Suprapubic skin (tissue), 4 donors: ENCODE data around the gene TNFAIP2. TPM values are rescaled to one million over a fixed set of nuclear protein-coding genes. Genes with fewer than 3 reads are reported as not detected.

ENCODE experiments used
- DNase-seq, 2 donors: peaks; one replicate each; pipeline ENCODE4 v3.0.0-alpha.2; 2019; ENCODE audit warnings: low spot score in 2 of 2
- H3K27ac ChIP-seq: fragments of 200-600 bp; sonication (generic); one replicate; pipeline ENCODE4 v1.5.1; 2019
- H3K27me3 ChIP-seq: fragments of 200-600 bp; sonication (generic); one replicate; pipeline ENCODE4 v1.5.1; 2019
- H3K36me3 ChIP-seq: fragments of 200-600 bp; sonication (generic); one replicate; pipeline ENCODE4 v1.5.1; 2019
- H3K4me1 ChIP-seq: fragments of 200-600 bp; sonication (generic); one replicate; pipeline ENCODE4 v1.5.1; 2019
- H3K4me3 ChIP-seq: fragments of 200-600 bp; sonication (generic); one replicate; pipeline ENCODE4 v1.5.1; 2019; ENCODE audit warnings: mild to moderate bottlenecking
- H3K9me3 ChIP-seq: fragments of 200-600 bp; sonication (generic); one replicate; pipeline ENCODE4 v1.5.1; 2019
- CTCF ChIP-seq, 2 donors: fragments of 200-600 bp in 1 of 2; fragments of 450-650 bp in 1 of 2; sonication (generic) in 1 of 2; IDR thresholded peaks; one replicate each; pipeline ENCODE4 v1.5.1; 2016 to 2019; ENCODE audit warnings: antibody characterized with exemption in 2 of 2, mild to moderate bottlenecking in 1 of 2, moderate library complexity in 1 of 2
- EP300 ChIP-seq: sonication (generic); formaldehyde crosslinking; IDR thresholded peaks from one replicate; pipeline ENCODE4 v1.6.1; 2017; ENCODE audit warnings: antibody characterized with exemption
- POLR2A ChIP-seq, 2 donors: fragments of 450-650 bp; IDR thresholded peaks; one replicate each; pipeline ENCODE4 v1.6.1; 2017; ENCODE audit warnings: antibody characterized with exemption in 2 of 2, mild to moderate bottlenecking in 2 of 2, moderate library complexity in 2 of 2
- POLR2AphosphoS5 ChIP-seq, 3 donors: sonication (generic); formaldehyde crosslinking; IDR thresholded peaks; one replicate each; pipeline ENCODE4 v1.6.1; 2017; ENCODE audit warnings: antibody characterized with exemption in 3 of 3
- WGBS: methylation state at CpG from one replicate; pipeline ENCODE4 v1.1.5; 2018; 5-methylcytosine and 5-hydroxymethylcytosine counted together
- total RNA-seq, 4 donors: library from RNA; depleted of rRNA; stranded (reverse); fragments of >200 nt; gene quantifications; one replicate each; pipeline ENCODE4 v1.1.0, GENCODE V29; 2016

Gene TNFAIP2
- total RNA-seq, 4 donors from 2014 or later, result 11.9 to 23.3 (median 16.4) TPM

GRCh38 chr14:103123634-103124500 lies 606 bp downstream of the TNFAIP2 start:
- TF ChIP-seq CTCF (IDR thresholded peaks at IDR 0.05) (peak in 1 of 2 donors; percentile 32), EP300 (no peak)
- peaks cover 91% of the 10 kb centered on the region for H3K4me1 ChIP-seq
- WGBS, result 33% methylated on average over 13 of the region's 48 CpGs

DNA sequence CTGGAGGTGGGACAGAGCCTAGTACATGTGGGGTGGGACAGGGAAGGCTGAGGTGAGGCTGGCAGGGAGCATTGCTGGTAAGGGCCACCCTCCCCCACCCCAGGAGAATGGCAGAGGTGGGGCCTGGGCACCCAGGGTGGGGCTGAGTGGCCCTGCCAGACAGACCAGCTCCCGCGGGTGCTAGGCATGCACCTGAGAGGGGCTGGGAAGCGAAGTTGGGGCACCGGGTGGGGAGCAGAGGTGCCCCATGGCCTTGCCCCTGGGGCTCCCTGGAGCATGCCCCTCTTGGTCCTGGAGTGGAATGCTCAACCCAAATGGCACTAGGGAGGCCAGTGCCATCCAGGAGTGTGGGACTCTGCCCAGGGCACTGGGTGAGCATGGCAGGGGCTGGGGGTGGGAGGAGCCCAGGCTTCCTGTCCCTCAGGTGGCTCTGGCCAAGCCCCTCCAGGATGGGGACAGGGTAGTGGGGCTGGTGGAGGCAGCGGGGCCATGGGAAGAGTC lies 1.3 kb downstream of the TNFAIP2 start:
- no peaks in the 10 kb centered on the region for H3K9me3 ChIP-seq
- no peak for DNase-seq
- no peaks in the 10 kb centered on the region for H3K36me3 ChIP-seq
- H3K4me3 ChIP-seq, result peak overlapping the region; percentile 76
- 86% methylated on average over 1 of the region's 5 CpGs for WGBS
- H3K4me1 ChIP-seq, result peaks cover 95% of the 10 kb centered on the region
- no peak for TF ChIP-seq POLR2A (IDR thresholded peaks at IDR 0.05)
- no peak for TF ChIP-seq POLR2AphosphoS5 (IDR thresholded peaks at IDR 0.05)
- TF ChIP-seq CTCF (IDR thresholded peaks at IDR 0.05), result no peak
- TF ChIP-seq EP300, result no peak
- peak overlapping the region; percentile 95 for H3K27ac ChIP-seq
- H3K27me3 ChIP-seq, result peaks cover 10% of the 10 kb centered on the region

More at GRCh38 chr14:103123634-103124500, 606 bp downstream of the TNFAIP2 start:
- H3K27me3 ChIP-seq, result peaks cover 10% of the 10 kb centered on the region
- H3K27ac ChIP-seq, result peak overlapping the region; percentile 95
- peak overlapping the region; percentile 76 for H3K4me3 ChIP-seq
- H3K9me3 ChIP-seq, result no peaks in the 10 kb centered on the region
- no peaks in the 10 kb centered on the region for H3K36me3 ChIP-seq
- DNase-seq, result peak in 1 of 2 donors; percentile 82

- peak overlapping the region; percentile 76 for H3K4me3 ChIP-seq
- peaks cover 10% of the 10 kb centered on the region for H3K27me3 ChIP-seq
- no peaks in the 10 kb centered on the region for H3K9me3 ChIP-seq
- H3K4me1 ChIP-seq, result peaks cover 97% of the 10 kb centered on the region
- TF ChIP-seq CTCF (IDR thresholded peaks at IDR 0.05) (no peak), POLR2A (IDR thresholded peaks at IDR 0.05) (no peak)
- DNase-seq, result no peak
- peaks cover 8% of the 10 kb centered on the region for H3K36me3 ChIP-seq
- no peak overlapping the region for H3K27ac ChIP-seq
- WGBS, result 80% methylated on average over 11 of the region's 13 CpGs
These were observed 2.1 kb downstream of the TNFAIP2 start for GRCh38 chr14:103125098-103126070.

- peak in 1 of 2 donors; percentile 72 for DNase-seq
- Histone ChIP-seq H3K27ac (peak overlapping the region; percentile 48), H3K27me3 (peaks cover 10% of the 10 kb centered on the region), H3K4me3 (peak overlapping the region; percentile 42), H3K4me1 (peaks cover 97% of the 10 kb centered on the region), H3K9me3 (no peaks in the 10 kb centered on the region), H3K36me3 (peaks cover 15% of the 10 kb centered on the region)
- 77% methylated on average over 16 of the region's 22 CpGs for WGBS
- TF ChIP-seq EP300 (no peak), POLR2A (IDR thresholded peaks at IDR 0.05) (no peak), CTCF (IDR thresholded peaks at IDR 0.05) (no peak), POLR2AphosphoS5 (IDR thresholded peaks at IDR 0.05) (no peak)
These were observed 3.0 kb downstream of the TNFAIP2 start for GRCh38 chr14:103126088-103126872.
